ENCODE data around the gene ZP4. TPM values are rescaled to one million over a fixed set of nuclear protein-coding genes. Genes with fewer than 3 reads are reported as not detected.

Gene ZP4
- total RNA-seq, 2 experiments from 2014 or later = not detected

DNA sequence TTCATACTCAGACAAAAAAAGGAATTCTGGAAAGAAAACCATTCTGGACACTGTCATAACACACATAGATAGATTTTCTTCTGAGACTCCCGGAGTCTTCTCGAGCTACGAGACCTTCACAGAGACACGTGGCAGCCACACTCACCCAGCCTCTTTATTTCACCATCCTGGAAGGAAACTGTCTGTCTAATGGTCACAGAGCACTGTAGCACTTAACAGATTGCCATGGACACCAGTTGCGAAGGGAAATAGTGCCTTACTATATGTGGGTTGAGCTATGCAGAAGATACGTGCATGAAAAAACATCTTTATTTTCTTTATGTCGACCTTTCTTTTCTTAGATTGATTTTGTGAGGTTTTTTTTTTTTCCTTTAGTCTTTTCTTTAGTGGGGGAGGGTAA, 57.9 kb downstream of the ZP4 start:
- no peak overlapping the region for H3K27ac Mint-ChIP-seq
- no peaks in the 10 kb centered on the region for H3K4me1 Mint-ChIP-seq
- no peak overlapping the region for H3K4me3 Mint-ChIP-seq

More for the DNA sequence above, 57.9 kb downstream of the ZP4 start:
- Mint-ChIP-seq H3K27me3 (no peaks in the 10 kb centered on the region), H3K36me3 (no peaks in the 10 kb centered on the region), H3K9me3 (no peaks in the 10 kb centered on the region)
- no peak for ATAC-seq (ENCODE audit: low read depth)
- no peak for DNase-seq
- POLR2A ChIA-PET = no interaction called here
